PFSK-1 (cell line): Measurements from ENCODE around the gene PRDM16.

ENCODE experiments used
- POLR2AphosphoS5 ChIP-seq: IDR thresholded peaks from 2 replicates; pipeline ENCODE4 v1.6.1; 2012; ENCODE audit warnings: low read depth, mild to moderate bottlenecking, control low read depth, low read length, moderate library complexity
- REST ChIP-seq, 2 experiments: IDR thresholded peaks; 2 replicates each; pipeline versions ENCODE4 v1.6.1 to v1.8.0; 2011 to 2012; ENCODE audit warnings: low read depth in 2 of 2, low read length in 2 of 2, control low read depth in 1 of 2, inconsistent platforms in 1 of 2, mild to moderate bottlenecking in 1 of 2, moderate library complexity in 1 of 2; ENCODE audit not compliant: insufficient read depth in 1 of 2
- SIN3A ChIP-seq: IDR thresholded peaks from 2 replicates; pipeline ENCODE4 v1.6.1; 2012; ENCODE audit warnings: mild to moderate bottlenecking, low read length, moderate library complexity, borderline replicate concordance; ENCODE audit not compliant: insufficient read depth
- TAF1 ChIP-seq: IDR thresholded peaks from 2 replicates; pipeline ENCODE4 v1.6.1; 2012; ENCODE audit warnings: low read length, control low read depth, borderline replicate concordance; ENCODE audit not compliant: insufficient read depth

GRCh38 chr1:3212453-3213355 lies 143.7 kb downstream of the PRDM16 start:
- no peak for TF ChIP-seq POLR2AphosphoS5
- TF ChIP-seq SIN3A, result no peak
- TF ChIP-seq REST (IDR thresholded peaks at IDR 0.05; ENCODE audit: insufficient read depth in 1 of 2, low read depth in 2 of 2, low read length in 2 of 2), result no peak
- no peak for TF ChIP-seq TAF1
